ENCODE measurements around the gene ZBTB20. TPM values are rescaled to one million over a fixed set of nuclear protein-coding genes. Genes with fewer than 3 reads are reported as not detected.

Gene ZBTB20
- total RNA-seq, 1 donor from 2014 or later: 32.5 TPM

- no peaks in the 10 kb centered on the region for H3K27me3 ChIP-seq (ENCODE audit: control insufficient read depth, insufficient read depth, low read length)
- TF ChIP-seq CTCF (IDR thresholded peaks at IDR 0.05; ENCODE audit: insufficient read depth, low read length, poor library complexity, severe bottlenecking): no peak
- DNase-seq (ENCODE audit: low read depth): no peak
- H3K4me3 ChIP-seq (ENCODE audit: low read depth, low read length): no peak overlapping the region
- H3K36me3 ChIP-seq (ENCODE audit: control insufficient read depth, insufficient read depth, low read length): no peaks in the 10 kb centered on the region
Measured at GRCh38 chr3:114404590-114404989, 742.5 kb downstream of the ZBTB20 start.

- TF ChIP-seq CTCF (IDR thresholded peaks at IDR 0.05; ENCODE audit: insufficient read depth, low read length, poor library complexity, severe bottlenecking): no peak
- Histone ChIP-seq H3K27me3 (ENCODE audit: control insufficient read depth, insufficient read depth, low read length) (no peaks in the 10 kb centered on the region), H3K36me3 (ENCODE audit: control insufficient read depth, insufficient read depth, low read length) (no peaks in the 10 kb centered on the region), H3K4me3 (ENCODE audit: low read depth, low read length) (no peak overlapping the region)
- no peak for DNase-seq (ENCODE audit: low read depth)
Measured at GRCh38 chr3:114402838-114403237, 744.2 kb downstream of the ZBTB20 start.

GRCh38 chr3:114401346-114401745, 745.7 kb downstream of the ZBTB20 start:
- H3K27me3 ChIP-seq (ENCODE audit: control insufficient read depth, insufficient read depth, low read length): no peaks in the 10 kb centered on the region
- no peaks in the 10 kb centered on the region for H3K36me3 ChIP-seq (ENCODE audit: control insufficient read depth, insufficient read depth, low read length)
- H3K4me3 ChIP-seq (ENCODE audit: low read depth, low read length): no peak overlapping the region
- no peak for TF ChIP-seq CTCF (IDR thresholded peaks at IDR 0.05; ENCODE audit: insufficient read depth, low read length, poor library complexity, severe bottlenecking)
- DNase-seq (ENCODE audit: low read depth): no peak

- DNase-seq (ENCODE audit: low read depth): no peak
- Histone ChIP-seq H3K36me3 (ENCODE audit: control insufficient read depth, insufficient read depth, low read length) (no peaks in the 10 kb centered on the region), H3K27me3 (ENCODE audit: control insufficient read depth, insufficient read depth, low read length) (no peaks in the 10 kb centered on the region), H3K4me3 (ENCODE audit: low read depth, low read length) (no peak overlapping the region)
- TF ChIP-seq CTCF (IDR thresholded peaks at IDR 0.05; ENCODE audit: insufficient read depth, low read length, poor library complexity, severe bottlenecking): no peak
Measured at GRCh38 chr3:114400371-114400770, 746.7 kb downstream of the ZBTB20 start.

- Histone ChIP-seq H3K27me3 (ENCODE audit: control insufficient read depth, insufficient read depth, low read length) (no peaks in the 10 kb centered on the region), H3K36me3 (ENCODE audit: control insufficient read depth, insufficient read depth, low read length) (no peaks in the 10 kb centered on the region), H3K4me3 (ENCODE audit: low read depth, low read length) (no peak overlapping the region)
- no peak for DNase-seq (ENCODE audit: low read depth)
- no peak for TF ChIP-seq CTCF (IDR thresholded peaks at IDR 0.05; ENCODE audit: insufficient read depth, low read length, poor library complexity, severe bottlenecking)
Measured at GRCh38 chr3:114394551-114394950, 752.5 kb downstream of the ZBTB20 start.

- TF ChIP-seq CTCF (IDR thresholded peaks at IDR 0.05; ENCODE audit: insufficient read depth, low read length, poor library complexity, severe bottlenecking): no peak
- no peak overlapping the region for H3K4me3 ChIP-seq (ENCODE audit: low read depth, low read length)
- no peak for DNase-seq (ENCODE audit: low read depth)
- H3K27me3 ChIP-seq (ENCODE audit: control insufficient read depth, insufficient read depth, low read length): no peaks in the 10 kb centered on the region
- peaks cover under 1% of the 10 kb centered on the region for H3K36me3 ChIP-seq (ENCODE audit: control insufficient read depth, insufficient read depth, low read length)
Measured at GRCh38 chr3:114393367-114394072, 753.6 kb downstream of the ZBTB20 start.
